ENCODE measurements around the gene ACOX2.
A peak's percentile ranks its signal among the peaks of the same experiment; 100 is the strongest.

ACOX2 gene

DNA sequence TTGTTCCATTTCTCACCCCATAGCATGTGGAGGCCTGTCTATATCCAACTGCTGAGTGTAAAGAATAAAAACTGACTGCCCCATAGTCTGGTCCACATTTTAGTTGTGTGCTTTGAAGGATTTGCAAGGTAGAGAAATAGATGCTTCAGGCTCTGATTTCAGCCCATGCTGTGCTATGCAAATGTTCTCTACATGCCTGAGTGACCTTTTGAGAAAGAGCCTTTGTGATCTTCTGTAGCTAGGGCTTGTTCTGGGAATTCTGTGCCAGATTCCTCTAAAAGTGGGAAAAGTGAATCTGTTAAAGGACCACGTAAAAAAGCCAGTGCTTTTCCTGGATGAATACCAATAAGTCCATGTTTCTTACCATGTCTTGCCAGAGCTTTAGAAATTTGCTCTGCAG, 39.9 kb downstream of the ACOX2 start:
- H3K4me2 ChIP-seq (ENCODE audit: low read depth, low read length, poor library complexity, severe bottlenecking), result peak overlapping the region; percentile 28
- H3K4me3 ChIP-seq (ENCODE audit: low read length, poor library complexity, severe bottlenecking), result no peak overlapping the region
- H2AFZ ChIP-seq (ENCODE audit: low read length), result no peak overlapping the region
- H3K9me2 ChIP-seq (replicated peaks; ENCODE audit: low read depth, low read length), result no peaks in the 10 kb centered on the region
- no peak overlapping the region for H3K9ac ChIP-seq (ENCODE audit: low read depth, low read length, poor library complexity, severe bottlenecking)
- peaks cover 39% of the 10 kb centered on the region for H3K4me1 ChIP-seq (ENCODE audit: insufficient read depth, low read length, poor library complexity, severe bottlenecking)
- peaks cover 35% of the 10 kb centered on the region for H4K20me1 ChIP-seq (ENCODE audit: insufficient read depth, low read length, poor library complexity, severe bottlenecking)
- TF ChIP-seq EZH2phosphoT487 (IDR thresholded peaks at IDR 0.05; ENCODE audit: borderline replicate concordance) (no peak), CTCF (conservative IDR thresholded peaks at IDR 0.05; ENCODE audit: low read length) (no peak)
- H3F3A ChIP-seq (ENCODE audit: low read depth), result no peaks in the 10 kb centered on the region
- peaks cover 12% of the 10 kb centered on the region; the same call in 1 of the 2 replicates for H3K36me3 ChIP-seq (ENCODE audit: insufficient read depth, low read length)
- H3K9me3 ChIP-seq (ENCODE audit: insufficient read depth, low read depth, low read length), result no peaks in the 10 kb centered on the region
- no peaks in the 10 kb centered on the region for H3K27me3 ChIP-seq (ENCODE audit: insufficient read depth, low read length, poor library complexity, severe bottlenecking)
- H3K79me2 ChIP-seq (ENCODE audit: insufficient read depth, low read length), result peaks cover 59% of the 10 kb centered on the region

DNA sequence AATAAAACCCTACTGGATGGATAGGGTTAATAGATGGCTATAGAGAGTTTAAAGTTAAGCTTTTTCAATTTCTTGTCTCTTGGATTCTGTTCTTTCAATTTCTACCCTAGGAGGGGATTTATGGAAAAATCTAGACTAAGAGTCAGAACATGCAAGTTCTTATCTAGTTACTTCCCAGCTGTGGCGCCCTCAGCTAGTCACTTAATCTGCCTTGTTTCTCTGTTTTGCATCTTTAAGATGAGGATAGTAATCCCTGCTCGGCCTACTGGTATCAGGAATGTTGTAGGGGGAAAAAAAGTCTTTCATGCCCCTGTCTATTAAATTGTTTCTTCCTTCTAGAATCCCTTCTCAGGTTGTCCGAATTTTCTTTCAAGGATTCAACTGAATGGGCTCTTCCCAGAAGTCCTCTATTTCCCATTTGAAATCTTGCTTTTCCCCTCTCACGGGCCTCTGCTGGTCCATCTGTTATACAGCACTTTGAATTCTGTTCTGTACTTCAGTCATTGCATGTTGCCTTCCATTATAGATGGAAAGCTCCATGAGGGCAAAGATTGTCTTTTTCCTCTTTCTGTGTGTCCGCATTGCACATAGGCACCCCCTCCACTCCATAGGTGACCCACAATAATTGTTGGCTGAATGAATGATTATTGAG, 40.7 kb downstream of the ACOX2 start:
- Histone ChIP-seq H3K9me3 (ENCODE audit: insufficient read depth, low read depth, low read length) (no peaks in the 10 kb centered on the region), H3K9ac (ENCODE audit: low read depth, low read length, poor library complexity, severe bottlenecking) (no peak overlapping the region), H3K27me3 (ENCODE audit: insufficient read depth, low read length, poor library complexity, severe bottlenecking) (no peaks in the 10 kb centered on the region), H3K79me2 (ENCODE audit: insufficient read depth, low read length) (peaks cover 55% of the 10 kb centered on the region), H3F3A (ENCODE audit: low read depth) (no peaks in the 10 kb centered on the region), H3K36me3 (ENCODE audit: insufficient read depth, low read length) (peaks cover 7% of the 10 kb centered on the region; the same call in 1 of the 2 replicates), H4K20me1 (ENCODE audit: insufficient read depth, low read length, poor library complexity, severe bottlenecking) (peaks cover 35% of the 10 kb centered on the region), H2AFZ (ENCODE audit: low read length) (no peak overlapping the region), H3K4me2 (ENCODE audit: low read depth, low read length, poor library complexity, severe bottlenecking) (peak overlapping the region; percentile 92), H3K9me2 (replicated peaks; ENCODE audit: low read depth, low read length) (no peaks in the 10 kb centered on the region), H3K4me3 (ENCODE audit: low read length, poor library complexity, severe bottlenecking) (no peak overlapping the region), H3K4me1 (ENCODE audit: insufficient read depth, low read length, poor library complexity, severe bottlenecking) (peaks cover 39% of the 10 kb centered on the region)
- no peak for TF ChIP-seq CTCF (conservative IDR thresholded peaks at IDR 0.05; ENCODE audit: low read length)
- TF ChIP-seq EZH2phosphoT487 (IDR thresholded peaks at IDR 0.05; ENCODE audit: borderline replicate concordance), result no peak

DNA sequence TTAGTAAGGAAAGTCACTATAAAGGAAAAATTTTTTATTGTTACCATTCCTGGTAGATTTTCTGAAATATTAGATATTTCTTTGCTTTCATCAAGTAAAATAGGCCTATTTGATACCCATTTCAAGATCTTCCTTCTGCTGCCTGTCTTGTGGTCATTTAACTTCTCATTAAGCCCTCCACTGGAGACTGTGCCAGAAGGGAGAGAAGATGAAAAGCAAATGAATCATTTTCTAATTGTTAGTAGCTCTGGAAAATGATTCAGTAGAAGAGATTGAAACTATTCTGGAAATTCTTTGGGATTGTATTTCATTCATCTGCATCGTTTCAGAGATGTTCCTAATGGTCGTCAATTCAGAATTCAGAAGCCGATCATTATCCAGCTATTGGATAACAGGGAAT, 41.9 kb downstream of the ACOX2 start:
- no peaks in the 10 kb centered on the region for H3K36me3 ChIP-seq (ENCODE audit: insufficient read depth, low read length)
- no peak overlapping the region for H3K9ac ChIP-seq (ENCODE audit: low read depth, low read length, poor library complexity, severe bottlenecking)
- H2AFZ ChIP-seq (ENCODE audit: low read length), result no peak overlapping the region
- H3K9me3 ChIP-seq (ENCODE audit: insufficient read depth, low read depth, low read length), result no peaks in the 10 kb centered on the region
- H3F3A ChIP-seq (ENCODE audit: low read depth), result no peaks in the 10 kb centered on the region
- peaks cover 35% of the 10 kb centered on the region for H4K20me1 ChIP-seq (ENCODE audit: insufficient read depth, low read length, poor library complexity, severe bottlenecking)
- H3K27me3 ChIP-seq (ENCODE audit: insufficient read depth, low read length, poor library complexity, severe bottlenecking), result no peaks in the 10 kb centered on the region
- peak overlapping the region; percentile 92 for H3K4me2 ChIP-seq (ENCODE audit: low read depth, low read length, poor library complexity, severe bottlenecking)
- no peaks in the 10 kb centered on the region for H3K9me2 ChIP-seq (replicated peaks; ENCODE audit: low read depth, low read length)
- H3K4me3 ChIP-seq (ENCODE audit: low read length, poor library complexity, severe bottlenecking), result peak overlapping the region; percentile 4
- peaks cover 55% of the 10 kb centered on the region for H3K79me2 ChIP-seq (ENCODE audit: insufficient read depth, low read length)
- H3K4me1 ChIP-seq (ENCODE audit: insufficient read depth, low read length, poor library complexity, severe bottlenecking), result peaks cover 39% of the 10 kb centered on the region
- TF ChIP-seq EZH2phosphoT487 (IDR thresholded peaks at IDR 0.05; ENCODE audit: borderline replicate concordance), result no peak
- TF ChIP-seq CTCF (conservative IDR thresholded peaks at IDR 0.05; ENCODE audit: low read length), result no peak
